Adrenal gland (tissue), 12 donors: ENCODE measurements around the gene MOV10L1. TPM values are rescaled to one million over a fixed set of nuclear protein-coding genes. Genes with fewer than 3 reads are reported as not detected.
"Not testable (repeated sequence)": the region's sequence is repeated elsewhere in the genome, so short reads cannot be mapped to it uniquely, and the experiment has no call there.

ENCODE experiments used
- DNase-seq, 7 donors: peaks; one replicate each; pipeline ENCODE4 v3.0.0-alpha.2; 2019 to 2020
- H3K27ac ChIP-seq, 5 donors: fragments of 200-600 bp; sonication (generic) in 4 of 5; 1 replicate in 3 of 5; 2 replicates in 2 of 5; pipeline versions ENCODE4 v1.5.1 to v1.8.0; 2016 to 2020; ENCODE audit warnings: mild to moderate bottlenecking in 1 of 5
- H3K27me3 ChIP-seq: fragments of 200-600 bp; 2 replicates; pipeline ENCODE4 v1.8.0; 2021
- H3K36me3 ChIP-seq, 2 donors: fragments of 200-600 bp; replicated peaks in 1 of 2; 1 replicate in 1 of 2; 2 replicates in 1 of 2; pipeline versions ENCODE4 v1.5.1 to v1.8.0; 2018 to 2022
- H3K4me1 ChIP-seq, 2 donors: fragments of 200-600 bp; replicated peaks in 1 of 2; 1 replicate in 1 of 2; 2 replicates in 1 of 2; pipeline versions ENCODE4 v1.5.1 to v1.8.0; 2018 to 2021
- H3K4me3 ChIP-seq, 4 donors: fragments of 200-600 bp; sonication (generic) in 3 of 4; one replicate each; pipeline ENCODE4 v1.5.1; 2016 to 2018
- H3K9me3 ChIP-seq, 3 donors: fragments of 200-600 bp; sonication (generic) in 1 of 3; replicated peaks in 1 of 3; 1 replicate in 2 of 3; 2 replicates in 1 of 3; pipeline versions ENCODE4 v1.5.1 to v1.8.0; 2016 to 2021
- CTCF ChIP-seq, 6 experiments: fragments of 450-650 bp in 4 of 6; fragments of 200-600 bp in 2 of 6; sonication (generic) in 1 of 6; IDR thresholded peaks; 1 replicate in 5 of 6; 2 replicates in 1 of 6; pipeline versions ENCODE4 v1.5.1 to v1.8.0; 2016 to 2021; ENCODE audit warnings: antibody characterized with exemption in 6 of 6, mild to moderate bottlenecking in 2 of 6, moderate library complexity in 1 of 6
- POLR2A ChIP-seq, 2 donors: fragments of 450-650 bp; IDR thresholded peaks; one replicate each; pipeline ENCODE4 v1.6.1; 2017; ENCODE audit warnings: antibody characterized with exemption in 2 of 2, mild to moderate bottlenecking in 2 of 2, moderate library complexity in 1 of 2
- WGBS, 4 donors: extraction: QIAGEN DNeasy Blood & Tissue Kit in 2 of 4; methylation state at CpG; one replicate each; pipeline versions ENCODE4 v1.1.5 to v1.1.7; 2013 to 2017; 5-methylcytosine and 5-hydroxymethylcytosine counted together
- intact Hi-C, 2 donors: fragments of 100-400 bp; cut with DNase I; formaldehyde crosslinking; loops; one replicate each; pipeline versions ENCODE4 v1.14.1 to v1.15.0; 2022 to 2023
- polyA plus RNA-seq, 3 donors: library from polyadenylated mRNA; stranded (reverse); fragments of 200-250 nt in 2 of 3; fragments of 350-450 nt in 1 of 3; fragmentation: Illumina TruSeq in 1 of 3; extraction: RNeasy Lipid Tissue Mini Kit (QIAGEN cat#74804) in 1 of 3; gene quantifications; one replicate each; pipeline ENCODE4 v1.2.3, GENCODE V29; 2013 to 2014
- total RNA-seq, 9 donors: library from RNA; depleted of rRNA in 4 of 9; stranded (reverse); fragments of >200 nt in 4 of 9; fragments of 120-200 nt in 1 of 9; fragmentation: NEBNext Ultra II Directional in 1 of 9; extraction: Animal tissue kit (Norgen Biotek cat#: 25700) in 1 of 9; gene quantifications; one replicate each; pipeline versions ENCODE4 v1.1.0 to v1.2.4, GENCODE V29; 2013 to 2023
- donor health status: healthy with polysubstance abuse.
- donor health status: Bipolar disorder and iron deficiency.
- donor health status: DM: yes; HTN: yes; CAD: no.
- donor health status: DM: no; HTN: no; CAD: no.
- donor health status: DM: no; HTN: no; CAD: no.
- donor health status: DM: yes; HTN: yes; CAD: no.

The MOV10L1 gene
- total and polyA plus RNA-seq, 12 donors, result 0.14 to 0.74 (median 0.40) TPM; not detected in 5

- H3K4me1 ChIP-seq, result peaks cover 22 to 23% of the 10 kb centered on the region in 2 donors
- no peak for TF ChIP-seq POLR2A (IDR thresholded peaks at IDR 0.05)
- TF ChIP-seq CTCF (IDR thresholded peaks at IDR 0.05), result no peak
- H3K4me3 ChIP-seq, result no peak overlapping the region
- no peaks in the 10 kb centered on the region for H3K9me3 ChIP-seq
- no peak overlapping the region for H3K27ac ChIP-seq
- peaks cover 0 to 25% of the 10 kb centered on the region in 2 donors for H3K36me3 ChIP-seq
- intact Hi-C loops, result no loop called here
- DNase-seq, result no peak
- H3K27me3 ChIP-seq, result no peaks in the 10 kb centered on the region
- WGBS, 4 donors, result 96 to 100% (median 99%) methylated on average over 1 of the region's 1 CpG
These were observed 113.5 kb downstream of the MOV10L1 start for GRCh38 chr22:50203288-50203687.

GRCh38 chr22:50204571-50204970 lies 114.8 kb downstream of the MOV10L1 start:
- intact Hi-C loops, result no loop called here
- H3K9me3 ChIP-seq, result no peaks in the 10 kb centered on the region
- no peak for DNase-seq
- no peaks in the 10 kb centered on the region for H3K27me3 ChIP-seq
- 84 to 90% (median 90%) methylated on average over 7 of the region's 7 CpGs for WGBS, 4 donors
- peaks cover 21 to 26% of the 10 kb centered on the region in 2 donors for H3K4me1 ChIP-seq
- no peak for TF ChIP-seq POLR2A (IDR thresholded peaks at IDR 0.05)
- TF ChIP-seq CTCF (IDR thresholded peaks at IDR 0.05), result no peak
- no peak overlapping the region for H3K4me3 ChIP-seq
- peaks cover 0 to 29% of the 10 kb centered on the region in 2 donors for H3K36me3 ChIP-seq
- H3K27ac ChIP-seq, result no peak overlapping the region

GRCh38 chr22:50204998-50205397 lies 115.2 kb downstream of the MOV10L1 start:
- 81 to 89% (median 86%) methylated on average over 9 of the region's 9 CpGs for WGBS, 4 donors
- intact Hi-C loops, result loop anchor here in 1 of 2 donors (5.0 kb wide), 1 partner anchor 53 kb away; no protein-coding TSS in a partner anchor
- Histone ChIP-seq H3K4me1 (peaks cover 16 to 26% of the 10 kb centered on the region in 2 donors), H3K36me3 (peaks cover 0 to 30% of the 10 kb centered on the region in 2 donors)
- not testable (repeated sequence) for H3K9me3 ChIP-seq, H3K27me3 ChIP-seq, H3K4me3 ChIP-seq, H3K27ac ChIP-seq, DNase-seq

GRCh38 chr22:50205781-50206569 lies 116.2 kb downstream of the MOV10L1 start:
- DNase-seq, result no peak
- Histone ChIP-seq H3K9me3 (no peaks in the 10 kb centered on the region), H3K27me3 (no peaks in the 10 kb centered on the region), H3K27ac (no peak overlapping the region), H3K36me3 (peaks cover 0 to 40% of the 10 kb centered on the region in 2 donors), H3K4me3 (no peak overlapping the region), H3K4me1 (peaks cover 13 to 24% of the 10 kb centered on the region in 2 donors)
- TF ChIP-seq POLR2A (IDR thresholded peaks at IDR 0.05) (no peak), CTCF (IDR thresholded peaks at IDR 0.05) (no peak)
- intact Hi-C loops, result loop anchor here in 1 of 2 donors (5.0 kb wide), 1 partner anchor 54 kb away; no protein-coding TSS in a partner anchor
- 89 to 95% (median 93%) methylated on average over 26 to 45 of the region's 45 CpGs for WGBS, 4 donors
